ENCODE results near the gene DDI2.
"Not testable (repeated sequence)": the region's sequence is repeated elsewhere in the genome, so short reads cannot be mapped to it uniquely, and the experiment has no call there.

Gene DDI2

DNA sequence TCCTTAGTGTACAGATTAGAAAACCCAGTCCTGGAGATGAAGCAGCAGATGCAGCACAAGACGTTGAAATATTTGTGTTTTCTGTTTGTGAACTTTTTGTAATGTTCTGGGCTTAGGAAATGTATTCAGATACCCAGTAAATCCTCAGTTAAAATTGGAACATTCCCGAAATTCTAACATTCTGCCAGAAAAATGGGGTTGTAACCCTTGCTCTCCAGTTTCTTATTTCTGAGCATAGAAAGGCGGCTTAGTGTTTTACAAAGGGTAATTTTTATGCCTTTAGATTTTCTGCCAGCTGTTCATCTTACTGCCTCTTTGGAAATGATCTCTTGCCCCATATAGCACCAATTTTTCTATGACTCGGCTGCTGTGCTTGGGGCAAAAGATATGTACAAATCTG, 20.6 kb downstream of the DDI2 start:
- DNase-seq, result no peak

DNA sequence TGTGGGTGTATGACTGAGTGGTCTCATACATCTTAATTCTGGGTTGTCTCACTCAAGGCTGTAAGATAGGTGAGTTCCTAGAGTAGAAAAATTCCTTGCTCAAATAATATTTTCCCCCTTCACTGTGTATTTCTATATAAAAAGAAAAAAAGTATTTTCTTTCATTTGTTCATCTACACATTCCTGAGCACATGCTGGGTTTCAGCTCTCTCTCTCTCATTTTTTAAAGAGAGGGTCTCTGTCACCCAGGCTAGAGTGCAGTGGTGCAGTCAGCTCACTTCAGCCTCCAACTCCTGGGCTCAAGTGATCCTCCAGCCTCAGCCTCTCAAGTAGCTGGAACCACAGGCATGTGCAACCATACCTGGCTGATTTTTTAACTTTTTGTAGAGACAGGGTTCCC, 22.0 kb downstream of the DDI2 start:
- no peak for DNase-seq

DNA sequence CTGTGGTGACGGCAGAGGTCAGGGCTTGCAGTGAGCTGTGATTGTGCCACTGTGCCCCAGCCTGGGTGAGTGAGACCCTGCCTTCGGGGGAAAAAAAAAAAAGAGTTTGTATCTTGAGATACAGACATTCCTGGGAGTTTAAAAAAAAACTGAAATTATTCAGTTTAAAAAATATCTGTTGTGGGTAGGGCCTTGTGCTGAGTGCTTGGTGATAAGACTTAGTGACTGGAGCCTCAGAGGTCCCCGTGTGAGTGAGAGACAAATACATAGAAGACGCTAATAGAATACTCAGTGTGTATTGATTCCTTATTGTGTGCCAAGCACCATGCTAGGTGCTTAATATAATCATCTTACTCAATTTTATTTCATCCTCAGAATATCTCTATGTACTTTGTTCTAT, 22.7 kb downstream of the DDI2 start:
- no peak for DNase-seq

DNA sequence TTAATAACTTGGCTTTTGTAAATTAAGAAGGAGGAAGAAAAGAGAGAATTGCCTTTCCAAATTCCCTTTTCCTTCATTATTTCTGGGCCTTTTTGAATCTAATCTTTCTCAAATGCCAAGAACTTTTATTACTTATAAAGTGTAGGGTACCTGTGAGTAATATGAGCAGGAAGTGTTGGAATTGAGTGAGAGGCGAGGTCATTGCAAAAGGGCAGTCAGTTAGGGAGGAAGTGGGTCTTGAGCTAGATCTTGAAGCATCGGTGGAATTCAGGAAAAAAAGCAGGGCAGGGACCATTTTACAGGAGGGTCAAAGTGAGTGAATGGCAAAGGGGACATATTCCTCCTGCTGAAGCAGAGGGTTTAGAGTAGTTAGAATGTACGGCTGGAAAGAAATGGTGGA, 23.4 kb downstream of the DDI2 start:
- no peak for DNase-seq

DNA sequence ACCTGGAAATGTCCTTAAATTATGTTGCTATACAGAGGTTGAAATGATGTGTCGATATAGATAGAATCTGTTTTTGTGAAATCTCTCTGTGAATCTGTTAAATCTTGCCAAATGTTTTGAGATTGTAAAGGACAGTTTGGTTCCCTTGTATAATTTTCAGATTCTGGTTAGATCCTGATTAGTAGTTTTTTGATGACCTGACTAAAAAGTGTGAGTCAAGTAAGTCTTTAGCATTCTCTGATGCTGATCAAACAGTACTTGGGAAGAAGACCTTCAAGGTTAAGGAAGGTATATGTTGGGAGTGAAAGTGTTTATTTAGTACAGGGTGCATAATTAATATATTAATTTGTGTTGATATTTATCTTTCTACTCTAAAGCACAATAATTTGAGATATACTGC, 32.7 kb downstream of the DDI2 start:
- no peak for DNase-seq

DNA sequence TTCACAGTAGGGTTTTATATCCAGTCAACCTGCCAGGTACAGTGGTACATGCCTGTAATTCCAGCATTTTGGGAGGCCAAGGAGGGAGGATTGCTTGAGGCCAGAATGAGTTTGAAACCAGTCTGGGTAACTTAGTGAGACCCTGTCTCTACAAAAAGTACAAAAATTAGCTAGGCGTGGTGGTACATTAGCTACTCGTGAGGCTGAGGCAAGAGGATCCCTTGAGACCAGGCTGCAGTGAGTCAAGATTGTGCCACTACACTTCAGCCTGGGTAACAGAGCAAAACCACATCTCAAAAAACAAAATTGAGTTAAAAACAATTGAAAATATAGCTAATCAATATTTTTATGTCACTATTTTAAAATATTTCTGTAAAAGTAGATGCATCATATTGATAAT, 33.2 kb downstream of the DDI2 start:
- no peak for DNase-seq

DNA sequence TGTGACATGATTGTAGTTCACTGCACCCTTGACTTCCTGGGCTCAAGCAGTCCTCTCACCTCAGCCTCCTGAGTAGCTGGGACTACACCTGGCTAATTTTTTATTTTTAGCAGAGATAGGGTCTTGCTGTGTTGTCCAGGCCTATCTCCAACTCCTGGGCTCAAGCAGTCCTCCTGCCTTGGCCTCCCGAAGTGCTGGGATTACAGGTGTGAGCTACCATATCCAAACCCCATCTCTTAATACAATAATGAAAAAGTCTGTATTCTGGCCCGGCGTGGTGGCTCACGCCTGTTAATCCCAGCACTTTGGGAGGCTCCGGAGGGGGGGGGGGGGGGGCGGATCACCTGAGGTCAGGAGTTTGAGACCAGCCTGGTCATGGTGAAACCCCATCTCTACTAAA, 34.9 kb downstream of the DDI2 start:
- DNase-seq, result not testable (repeated sequence)

DNA sequence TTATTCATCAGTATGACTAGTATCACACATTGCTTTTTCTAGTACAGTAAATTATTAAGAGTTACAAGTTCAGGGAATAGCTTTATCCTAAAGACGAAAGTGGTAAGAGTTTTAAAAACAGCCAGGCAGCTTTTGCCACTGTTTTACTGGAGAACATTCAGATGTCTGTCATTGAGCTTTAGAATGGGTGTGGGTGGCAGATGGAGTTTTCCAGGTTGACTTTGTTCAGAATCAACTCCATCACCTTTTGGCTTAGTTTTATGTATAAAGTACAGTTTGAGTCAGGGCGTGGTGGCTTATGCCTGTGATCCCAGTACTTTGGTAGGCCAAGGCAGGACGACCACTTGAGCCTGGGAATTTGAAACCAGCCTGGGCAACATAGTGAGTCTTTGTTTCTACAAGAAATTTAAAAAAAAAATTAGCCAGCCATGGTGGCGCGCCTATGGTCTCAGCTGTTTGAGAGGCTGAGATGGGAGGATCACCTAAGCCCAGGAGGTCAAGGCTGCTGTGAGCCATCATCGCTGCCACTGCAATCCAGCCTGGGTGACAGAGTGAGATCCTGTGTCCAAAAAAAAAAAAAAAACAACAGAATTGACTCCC, 36.9 kb downstream of the DDI2 start:
- DNase-seq, result no peak

DNA sequence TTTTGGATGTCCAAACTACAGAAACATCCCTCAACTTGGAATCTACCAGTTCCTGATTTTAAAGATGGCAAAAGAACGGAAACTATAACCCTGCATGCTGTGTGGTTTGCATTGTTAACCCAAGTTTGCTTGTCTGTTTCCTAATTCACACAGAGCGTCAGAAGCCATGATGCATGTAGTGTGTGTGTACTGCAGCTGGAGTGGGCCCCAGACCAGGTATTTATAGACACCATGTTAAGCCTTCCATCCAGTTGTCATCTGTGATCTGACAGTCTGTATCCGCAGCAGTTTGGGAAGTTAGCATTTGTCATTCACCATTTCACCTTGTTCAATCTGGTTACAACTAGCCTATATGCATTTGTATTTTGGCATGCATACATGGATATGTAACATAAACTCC, 39.2 kb downstream of the DDI2 start:
- no peak for DNase-seq

DNA sequence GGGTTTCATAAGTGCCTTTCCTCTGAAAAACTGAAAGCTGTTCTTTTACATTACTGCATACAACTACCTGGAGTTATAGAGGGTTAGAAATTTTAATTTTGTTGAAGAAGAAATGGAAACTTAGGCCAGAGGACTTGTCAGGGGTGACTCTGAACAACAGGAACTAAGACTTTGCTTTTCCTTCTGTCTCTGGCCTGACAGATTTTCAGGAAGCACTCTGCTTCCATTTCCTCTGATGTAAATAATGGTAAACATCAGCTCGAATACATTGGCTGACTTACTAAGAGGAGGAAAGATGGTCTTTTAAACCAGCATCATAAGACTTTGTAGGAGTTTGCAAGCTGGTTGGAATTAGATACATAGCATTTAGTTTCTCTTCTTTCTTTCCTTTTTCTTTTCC, 39.8 kb downstream of the DDI2 start:
- no peak for DNase-seq

DNA sequence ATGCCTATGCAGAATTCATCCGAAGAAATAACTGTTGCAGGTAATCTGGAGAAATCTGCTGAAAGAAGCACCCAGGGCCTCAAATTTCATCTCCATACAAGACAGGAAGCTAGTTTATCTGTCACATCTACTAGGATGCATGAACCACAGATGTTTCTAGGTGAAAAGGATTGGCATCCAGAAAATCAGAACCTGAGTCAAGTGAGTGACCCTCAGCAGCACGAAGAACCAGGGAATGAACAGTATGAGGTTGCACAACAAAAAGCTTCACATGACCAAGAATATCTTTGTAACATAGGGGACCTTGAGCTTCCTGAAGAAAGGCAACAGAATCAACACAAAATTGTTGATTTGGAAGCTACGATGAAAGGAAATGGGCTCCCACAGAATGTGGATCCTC, 42.9 kb downstream of the DDI2 start:
- no peak for DNase-seq

DNA sequence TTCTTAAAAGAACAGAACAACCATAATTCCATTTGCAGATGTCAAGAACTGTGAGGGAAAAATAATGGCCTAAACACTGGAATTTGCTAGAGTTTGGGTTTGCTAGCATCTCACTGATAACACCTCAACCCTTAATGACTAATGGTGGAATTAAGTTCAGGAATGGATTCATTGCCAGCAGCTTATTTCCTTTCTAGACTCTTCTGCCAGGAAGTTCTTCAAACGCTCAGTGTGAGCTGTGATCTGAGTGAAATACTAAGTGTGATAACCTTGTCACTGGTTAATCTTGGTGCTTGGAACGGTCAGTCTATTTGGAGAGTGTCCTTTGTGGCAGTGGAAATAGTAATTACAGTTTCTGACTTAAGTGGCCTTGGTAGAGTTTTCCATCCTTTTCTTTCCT, 45.2 kb downstream of the DDI2 start:
- no peak for DNase-seq

DNA sequence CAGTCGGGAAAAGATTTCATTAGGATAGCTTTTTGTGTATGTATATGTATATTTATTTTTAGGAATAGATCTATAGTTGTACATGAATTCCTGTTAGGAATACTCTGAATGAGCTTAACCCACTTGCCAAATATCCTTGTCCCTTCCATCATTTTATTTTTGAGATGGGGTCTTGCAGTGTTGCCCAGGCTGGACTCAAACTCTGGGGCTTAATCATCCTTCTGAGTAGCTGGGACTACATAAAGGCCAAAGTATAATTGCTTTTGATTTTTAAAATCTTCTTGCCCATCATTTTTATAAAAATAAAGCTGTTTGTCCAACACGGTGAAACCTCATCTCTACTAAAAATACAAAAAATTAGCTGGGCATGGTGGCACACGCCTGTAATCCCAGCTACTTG, 46.7 kb downstream of the DDI2 start:
- no peak for DNase-seq

DNA sequence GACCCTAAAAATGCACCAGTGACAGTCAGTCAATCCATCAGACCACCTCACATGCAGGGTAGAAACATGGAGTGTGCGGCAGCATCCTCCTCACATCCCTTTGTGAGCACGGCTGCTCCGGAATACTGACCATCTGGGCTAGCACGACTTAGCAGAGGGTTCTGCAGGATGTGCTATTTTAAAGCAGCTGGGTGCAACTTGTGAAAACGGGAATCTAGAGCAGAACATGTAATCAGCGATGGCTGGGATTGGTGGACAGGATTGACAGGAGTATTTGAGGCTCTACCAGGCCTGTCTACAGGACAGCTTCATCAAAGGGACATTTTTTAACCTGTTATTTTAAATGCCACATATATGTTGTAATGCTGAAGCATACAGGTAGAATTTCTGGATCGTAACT, 50.1 kb downstream of the DDI2 start:
- DNase-seq, result no peak

DNA sequence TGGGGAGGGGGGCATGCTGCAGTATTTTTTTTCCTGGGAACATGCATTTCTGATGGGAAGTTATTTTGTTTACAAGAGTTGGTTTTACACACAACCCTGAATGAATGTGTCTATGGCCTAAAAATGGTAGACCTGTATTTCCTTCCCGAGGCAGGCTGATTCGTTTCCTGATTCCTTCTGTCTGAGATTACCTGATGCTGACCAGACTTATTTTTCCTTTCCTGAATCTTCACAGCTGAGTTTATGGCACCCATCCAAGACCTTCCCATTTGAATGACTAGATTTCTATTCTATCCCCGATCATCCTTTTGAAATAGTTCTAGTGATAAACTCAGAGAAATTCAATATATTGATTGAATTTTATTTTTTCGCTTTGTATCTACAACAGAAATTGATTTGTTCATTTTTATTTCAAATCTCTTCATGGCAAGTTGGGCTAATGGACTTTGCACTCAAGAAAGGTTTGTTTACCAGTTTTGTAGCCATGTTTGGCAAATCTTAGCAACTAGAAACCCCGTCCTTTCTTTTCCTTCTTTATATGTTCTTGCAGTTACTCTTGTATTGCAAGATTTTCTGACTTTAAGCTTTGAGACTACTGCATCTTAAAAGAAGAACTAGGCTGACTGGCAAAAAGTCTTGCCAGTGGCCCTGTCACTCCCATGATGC, 51.0 kb downstream of the DDI2 start:
- DNase-seq, result no peak

DNA sequence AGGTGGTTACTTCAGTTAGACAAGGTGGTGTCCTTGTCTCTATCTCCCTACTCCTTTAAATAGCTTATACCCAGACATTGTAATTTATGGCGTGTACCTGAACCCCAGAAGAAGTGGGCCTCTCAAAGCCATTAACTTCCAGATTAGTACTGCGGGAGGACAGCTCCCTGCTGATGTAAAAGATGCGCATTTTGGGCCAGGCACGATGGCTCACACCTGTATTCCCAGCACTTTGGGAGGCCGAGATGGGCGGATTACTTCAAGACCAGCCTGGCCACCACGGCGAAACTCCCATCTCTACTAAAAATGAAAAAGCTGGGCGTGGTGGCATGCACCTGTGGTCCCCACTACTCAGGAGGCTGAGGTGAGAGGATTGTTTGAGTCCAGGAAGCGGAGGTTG, 51.8 kb downstream of the DDI2 start:
- no peak for DNase-seq

DNA sequence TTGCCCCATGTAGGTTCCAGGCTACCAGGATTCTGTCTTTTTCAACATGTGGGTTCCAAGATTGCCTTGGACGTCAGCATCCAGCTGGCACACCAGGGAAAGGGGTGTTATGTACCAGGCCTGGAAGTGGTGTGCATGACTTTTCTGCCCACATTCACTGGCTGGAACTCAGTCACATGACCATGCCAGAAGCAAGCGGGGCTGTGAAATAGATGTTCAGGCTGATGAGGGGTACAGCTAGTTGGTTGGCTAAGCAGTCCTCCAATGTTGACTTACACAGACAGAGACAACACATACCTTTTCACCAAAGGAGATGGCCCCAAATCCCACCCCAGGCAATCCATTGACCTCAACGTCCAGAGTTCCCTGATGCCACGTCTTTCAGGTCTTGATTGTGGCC, 52.6 kb downstream of the DDI2 start:
- no peak for DNase-seq

DNA sequence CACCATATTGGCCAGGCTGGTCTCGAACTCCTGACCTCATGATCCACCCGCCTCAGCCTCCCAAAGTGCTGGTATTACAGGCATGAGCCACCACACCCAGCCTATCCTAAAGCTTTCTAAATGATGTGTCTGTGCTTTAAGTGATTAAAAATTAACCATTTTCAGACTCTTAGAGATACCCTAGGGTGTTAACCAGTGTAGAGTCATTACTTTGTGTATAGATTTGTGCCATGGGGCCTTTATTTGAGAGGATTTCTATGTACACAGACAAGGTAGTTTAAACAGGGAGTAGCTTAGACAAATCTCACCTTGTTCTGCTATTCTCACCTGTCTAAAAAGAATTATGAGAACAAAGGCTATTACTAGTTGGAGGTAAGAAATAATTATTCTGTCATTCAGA, 54.2 kb downstream of the DDI2 start:
- no peak for DNase-seq

DNA sequence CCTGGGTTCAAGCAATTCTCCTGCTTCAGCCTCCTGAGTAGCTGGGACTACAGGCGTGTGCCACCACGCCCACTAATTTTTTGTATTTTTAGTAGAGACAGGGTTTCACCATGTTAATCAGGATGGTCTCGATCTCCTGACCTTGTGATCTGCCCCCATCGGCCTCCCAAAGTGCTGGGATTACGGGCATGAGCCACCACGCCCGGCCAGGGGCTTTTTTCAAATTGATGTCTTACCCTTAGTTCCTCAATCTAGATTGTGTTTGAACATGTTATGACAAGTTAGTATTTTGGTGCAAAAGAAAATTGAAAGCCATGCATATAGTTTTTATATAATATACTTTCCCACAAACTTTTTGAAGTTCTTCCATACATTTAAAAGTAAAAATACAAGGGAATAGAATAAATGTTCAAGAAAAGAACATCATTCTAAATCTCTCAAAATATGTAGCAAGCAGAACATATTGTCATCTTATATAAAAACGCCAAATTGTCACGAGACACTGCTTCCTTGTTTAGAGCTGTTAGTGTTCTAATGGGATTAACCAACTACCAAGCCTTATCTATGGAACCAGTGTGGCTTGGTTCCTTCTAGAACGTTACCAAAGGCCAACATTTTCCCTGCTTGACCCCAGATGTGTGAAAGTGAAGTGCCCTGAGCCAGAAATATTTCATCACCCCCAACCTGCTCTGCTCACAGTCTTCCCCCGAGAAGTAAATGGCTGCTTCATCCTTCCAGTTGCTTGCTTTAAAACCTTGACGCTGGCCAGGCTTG, 57.3 kb downstream of the DDI2 start:
- DNase-seq, result no peak

DNA sequence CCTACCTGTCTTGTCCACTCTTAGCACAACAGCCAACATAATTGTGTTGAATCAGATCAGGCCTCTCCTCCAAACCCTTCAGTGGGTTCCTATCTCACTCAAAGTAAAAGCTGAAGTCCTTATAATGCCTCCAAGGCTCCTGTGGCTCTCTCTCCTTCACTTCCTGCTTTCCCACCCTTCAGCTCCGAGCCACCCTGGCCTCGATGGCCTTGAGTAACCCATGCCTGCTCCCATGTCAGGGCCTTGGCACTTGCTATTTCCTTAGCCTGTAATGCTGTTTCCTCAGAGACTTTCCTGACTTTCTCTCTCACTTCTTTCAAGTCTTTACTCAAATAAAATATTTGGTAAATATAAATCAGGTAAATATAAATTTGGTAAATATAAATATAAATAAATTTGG, 58.8 kb downstream of the DDI2 start:
- DNase-seq, result no peak

DNA sequence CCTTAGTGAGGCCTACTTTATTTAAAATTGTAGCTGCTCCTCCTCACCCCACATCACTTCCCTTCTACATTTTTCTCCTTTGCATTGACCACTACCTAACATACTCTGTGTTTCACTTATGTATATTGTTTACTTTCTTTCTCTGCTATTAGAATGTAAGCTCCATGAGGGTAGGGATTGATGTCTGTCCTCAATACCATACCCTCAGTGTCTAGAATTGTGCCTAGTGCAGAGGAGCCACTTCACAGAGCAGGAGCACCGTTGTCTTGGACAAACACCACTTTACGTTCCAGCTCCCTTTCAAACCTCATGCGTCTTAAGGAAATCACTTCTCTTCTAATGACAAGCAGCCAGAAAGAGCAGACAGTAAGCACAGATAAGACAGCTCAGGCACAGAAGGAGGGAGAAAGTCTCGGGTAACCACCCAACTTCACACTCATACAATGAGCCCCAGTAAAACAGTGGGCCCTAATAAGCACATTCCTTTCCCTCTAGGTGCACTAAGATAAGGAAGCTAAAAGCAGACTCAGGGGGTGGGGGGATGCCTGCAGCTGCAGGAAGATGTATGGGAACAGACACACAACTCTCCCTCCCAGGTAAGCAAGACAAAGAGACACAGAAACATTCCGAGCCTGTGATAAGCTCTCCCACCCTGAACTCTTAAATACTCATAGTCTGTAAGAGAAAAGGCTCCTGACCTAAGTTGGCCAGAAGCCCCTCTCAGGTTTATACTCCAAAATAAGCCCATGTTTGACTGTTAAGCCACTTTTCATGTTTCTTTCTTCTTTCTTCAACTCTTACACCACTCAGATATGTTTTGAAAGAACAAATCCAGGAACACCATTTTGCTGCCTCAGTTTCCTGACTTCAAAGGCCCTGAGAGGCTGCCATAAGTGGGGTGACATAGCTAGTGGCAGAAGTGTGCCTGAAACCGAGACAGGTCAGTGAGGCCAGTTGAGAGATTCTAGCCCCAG, 59.7 kb downstream of the DDI2 start:
- no peak for DNase-seq

DNA sequence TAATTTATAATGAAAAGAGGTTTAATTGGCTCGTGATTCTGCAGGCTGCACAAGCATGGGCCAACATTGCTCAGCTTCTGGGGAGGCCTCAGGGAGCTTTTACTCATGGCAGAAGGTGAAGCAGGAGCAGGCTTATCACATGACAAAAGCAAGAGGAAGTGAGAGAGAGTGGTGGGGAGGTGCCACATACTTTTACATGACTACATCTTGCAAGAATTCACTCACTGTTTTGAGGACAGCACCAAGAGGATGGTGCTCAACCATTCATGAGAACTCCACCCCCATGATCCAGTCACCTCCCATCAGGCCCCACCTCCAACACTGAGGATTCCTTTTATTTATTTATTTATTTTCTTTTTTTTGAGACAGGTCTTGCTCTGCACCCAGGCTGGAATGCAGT, 61.3 kb downstream of the DDI2 start:
- no peak for DNase-seq

DNA sequence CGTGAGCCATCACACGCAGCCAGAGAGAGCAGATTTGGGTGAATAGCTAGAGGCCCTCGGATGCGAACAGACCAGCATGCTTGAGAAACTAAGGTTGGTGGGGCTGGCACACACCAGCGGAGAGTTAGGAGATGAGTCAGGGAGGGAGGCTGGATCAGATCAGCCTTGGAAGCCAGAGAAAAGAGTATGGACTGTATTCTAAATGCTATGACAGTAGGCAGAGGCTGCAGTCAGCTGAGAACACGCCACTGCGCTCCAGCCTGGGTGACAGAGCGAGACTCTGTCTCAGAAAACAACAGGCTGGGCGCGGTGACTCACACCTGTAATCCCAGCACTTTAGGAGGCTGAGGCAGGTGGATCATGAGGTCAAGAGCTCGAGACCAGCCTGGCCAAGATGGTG, 62.9 kb downstream of the DDI2 start:
- DNase-seq, result no peak
